SU-DHL-6 (cell line): Measurements from ENCODE around the gene OSM.

Source experiments
- H2AFZ ChIP-seq: fragments of 200-600 bp; sonication (generic); 2 replicates; pipeline ENCODE4 v1.6.1; 2014; ENCODE audit warnings: low read depth, mild to moderate bottlenecking, moderate library complexity, mixed read lengths, antibody characterized with exemption, low read length; ENCODE audit not compliant: severe bottlenecking
- H3F3A ChIP-seq: fragments of 200-600 bp; shearing (Covaris generic); 2 replicates; pipeline ENCODE4 v1.6.0; 2016; ENCODE audit warnings: antibody characterized with exemption, mild to moderate bottlenecking; ENCODE audit not compliant: insufficient read depth
- H3K27ac ChIP-seq: fragments of 200-600 bp; sonication (generic); 2 replicates; pipeline ENCODE4 v1.5.1; 2016; ENCODE audit warnings: low read depth, mild to moderate bottlenecking, low read length, moderate library complexity, mixed read lengths
- H3K27me3 ChIP-seq: fragments of 200-600 bp; sonication (generic), shearing (Covaris generic); 2 replicates; pipeline ENCODE4 v1.6.0; 2014; ENCODE audit warnings: mild to moderate bottlenecking, low read length
- H3K36me3 ChIP-seq: fragments of 200-600 bp; sonication (generic); 2 replicates; pipeline ENCODE4 v1.6.1; 2014; ENCODE audit warnings: mild to moderate bottlenecking, low read length, mixed read lengths
- H3K4me2 ChIP-seq: fragments of 300-600, 200-600 bp; shearing (Covaris generic), sonication (generic); 2 replicates; pipeline ENCODE4 v1.6.0; 2014; ENCODE audit warnings: low read length, low read depth, mild to moderate bottlenecking; ENCODE audit not compliant: poor library complexity, severe bottlenecking
- H3K4me3 ChIP-seq: fragments of 200-600 bp; sonication (generic); 2 replicates; pipeline ENCODE4 v1.5.1; 2014; ENCODE audit warnings: antibody characterized with exemption, low read length, mild to moderate bottlenecking, mixed read lengths; ENCODE audit not compliant: insufficient read depth, poor library complexity, severe bottlenecking
- H3K79me2 ChIP-seq: fragments of 200-600 bp; sonication (generic); 2 replicates; pipeline ENCODE4 v1.6.1; 2014; ENCODE audit warnings: mild to moderate bottlenecking, low read length, moderate library complexity; ENCODE audit not compliant: insufficient read depth
- H3K9ac ChIP-seq: fragments of 200-600 bp; sonication (generic); 2 replicates; pipeline ENCODE4 v1.7.0; 2014; ENCODE audit warnings: mild to moderate bottlenecking, low read length
- H3K9me2 ChIP-seq: fragments of 200-600 bp; sonication (generic); replicated peaks from 2 replicates; pipeline ENCODE4 v1.6.1; 2014; ENCODE audit warnings: low read length; ENCODE audit not compliant: insufficient read depth
- H3K9me3 ChIP-seq: fragments of 200-600 bp; sonication (generic); 2 replicates; pipeline ENCODE4 v1.6.1; 2014; ENCODE audit warnings: low read length, mixed read lengths; ENCODE audit not compliant: insufficient read depth
- H4K20me1 ChIP-seq: fragments of 200-600 bp; sonication (generic); 2 replicates; pipeline ENCODE4 v1.6.1; 2014; ENCODE audit warnings: low read depth, mild to moderate bottlenecking, antibody characterized with exemption, low read length, moderate library complexity, mixed read lengths
- EZH2phosphoT487 ChIP-seq: fragments of 200-600 bp; sonication (generic), shearing (Covaris generic); conservative IDR thresholded peaks from 2 replicates; pipeline ENCODE4 v1.6.1; 2018; ENCODE audit warnings: mild to moderate bottlenecking, antibody characterized with exemption, low read length, moderate library complexity, mixed read lengths
- TF ChIP-seq, protein P1 (sequence below): fragments of 200-600 bp; sonication (generic); IDR thresholded peaks from one replicate; pipeline ENCODE4 v1.5.1; 2017; ENCODE audit warnings: antibody characterized with exemption, mild to moderate bottlenecking, low read length, moderate library complexity; ENCODE audit not compliant: insufficient read depth, poor library complexity, severe bottlenecking

The OSM gene

DNA sequence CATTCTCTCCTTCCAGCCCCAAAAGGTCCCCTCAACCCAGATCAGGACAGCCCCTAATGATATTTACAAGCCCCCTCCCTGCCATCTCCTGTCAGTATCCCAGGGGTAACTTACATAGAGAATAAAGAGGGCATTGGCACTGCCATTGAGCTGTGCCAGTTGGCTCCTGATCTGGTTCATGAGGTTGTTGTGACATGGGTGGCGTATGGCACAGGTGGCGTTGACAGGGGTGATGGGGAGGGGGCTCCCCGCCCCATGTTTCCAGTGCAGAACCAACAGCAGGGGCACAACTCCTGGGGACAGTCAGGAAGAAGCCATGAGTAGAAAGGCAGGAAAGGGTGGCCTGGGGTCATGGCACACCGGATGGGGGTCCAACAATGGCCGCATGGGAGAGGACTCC lies 22.0 kb downstream of the OSM start:
- no peaks in the 10 kb centered on the region for H3K9me3 ChIP-seq
- no peaks in the 10 kb centered on the region for H3K27me3 ChIP-seq
- H3K79me2 ChIP-seq = no peaks in the 10 kb centered on the region
- no peaks in the 10 kb centered on the region for H3F3A ChIP-seq
- H3K9ac ChIP-seq = no peak overlapping the region
- TF ChIP-seq EZH2phosphoT487 = no peak
- H3K4me3 ChIP-seq = no peak overlapping the region
- H3K27ac ChIP-seq = no peak overlapping the region
- no peaks in the 10 kb centered on the region for H4K20me1 ChIP-seq
- no peak overlapping the region for H3K4me2 ChIP-seq
- no peaks in the 10 kb centered on the region for H3K9me2 ChIP-seq
- no peaks in the 10 kb centered on the region for H3K36me3 ChIP-seq
- no peak overlapping the region for H2AFZ ChIP-seq

DNA sequence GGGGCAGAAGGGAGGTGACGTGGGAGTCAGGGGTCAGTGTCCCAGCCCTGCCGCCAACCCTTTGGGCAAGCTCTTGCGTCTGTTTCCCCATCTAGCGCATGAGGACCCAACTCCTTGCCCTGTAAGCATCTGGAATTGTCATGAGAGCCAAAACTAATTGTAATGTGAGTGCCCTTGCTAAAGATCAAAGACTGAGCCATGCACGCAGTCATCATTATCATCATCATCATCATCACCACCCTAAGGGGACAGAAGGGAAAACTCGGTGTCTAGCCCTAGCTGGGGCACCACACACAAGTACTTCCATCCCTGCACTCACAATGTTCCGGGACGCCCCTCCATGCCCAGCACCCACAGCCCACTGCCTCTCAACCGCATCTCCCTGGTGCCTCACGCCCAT lies 22.6 kb downstream of the OSM start:
- Histone ChIP-seq H3K36me3 (no peaks in the 10 kb centered on the region), H3K9me3 (no peaks in the 10 kb centered on the region), H4K20me1 (no peaks in the 10 kb centered on the region), H3K4me2 (no peak overlapping the region), H3K9ac (no peak overlapping the region), H3K79me2 (no peaks in the 10 kb centered on the region), H3K4me3 (no peak overlapping the region), H3F3A (no peaks in the 10 kb centered on the region), H2AFZ (no peak overlapping the region), H3K9me2 (no peaks in the 10 kb centered on the region), H3K27ac (no peak overlapping the region), H3K27me3 (no peaks in the 10 kb centered on the region)
- TF ChIP-seq, protein P1, sequence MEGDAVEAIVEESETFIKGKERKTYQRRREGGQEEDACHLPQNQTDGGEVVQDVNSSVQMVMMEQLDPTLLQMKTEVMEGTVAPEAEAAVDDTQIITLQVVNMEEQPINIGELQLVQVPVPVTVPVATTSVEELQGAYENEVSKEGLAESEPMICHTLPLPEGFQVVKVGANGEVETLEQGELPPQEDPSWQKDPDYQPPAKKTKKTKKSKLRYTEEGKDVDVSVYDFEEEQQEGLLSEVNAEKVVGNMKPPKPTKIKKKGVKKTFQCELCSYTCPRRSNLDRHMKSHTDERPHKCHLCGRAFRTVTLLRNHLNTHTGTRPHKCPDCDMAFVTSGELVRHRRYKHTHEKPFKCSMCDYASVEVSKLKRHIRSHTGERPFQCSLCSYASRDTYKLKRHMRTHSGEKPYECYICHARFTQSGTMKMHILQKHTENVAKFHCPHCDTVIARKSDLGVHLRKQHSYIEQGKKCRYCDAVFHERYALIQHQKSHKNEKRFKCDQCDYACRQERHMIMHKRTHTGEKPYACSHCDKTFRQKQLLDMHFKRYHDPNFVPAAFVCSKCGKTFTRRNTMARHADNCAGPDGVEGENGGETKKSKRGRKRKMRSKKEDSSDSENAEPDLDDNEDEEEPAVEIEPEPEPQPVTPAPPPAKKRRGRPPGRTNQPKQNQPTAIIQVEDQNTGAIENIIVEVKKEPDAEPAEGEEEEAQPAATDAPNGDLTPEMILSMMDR = no peak
- no peak for TF ChIP-seq EZH2phosphoT487

DNA sequence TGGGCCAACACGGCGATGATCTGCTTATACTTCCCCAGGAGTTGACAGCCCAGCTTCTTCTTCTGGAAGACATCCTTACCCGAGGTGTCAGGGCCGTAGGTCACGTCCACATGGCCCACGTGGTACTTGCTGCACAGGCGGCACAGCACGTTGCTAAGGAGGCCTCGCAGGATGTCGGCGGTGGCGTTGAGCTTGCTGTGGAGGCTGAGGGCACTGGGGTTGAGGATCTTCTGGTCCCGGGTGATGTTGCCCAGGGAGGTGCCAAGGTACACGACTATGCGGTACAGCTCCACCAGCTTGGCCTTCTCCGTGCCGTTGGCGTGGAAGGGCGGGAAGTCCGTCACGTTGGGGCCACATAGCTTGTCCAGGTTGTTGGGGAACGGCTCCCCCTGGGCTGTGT lies 23.0 kb downstream of the OSM start:
- Histone ChIP-seq H2AFZ (no peak overlapping the region), H3K36me3 (no peaks in the 10 kb centered on the region), H3K4me2 (no peak overlapping the region), H3F3A (no peaks in the 10 kb centered on the region), H3K9ac (no peak overlapping the region), H3K4me3 (no peak overlapping the region), H3K79me2 (no peaks in the 10 kb centered on the region), H3K27me3 (no peaks in the 10 kb centered on the region), H4K20me1 (no peaks in the 10 kb centered on the region), H3K27ac (no peak overlapping the region), H3K9me2 (no peaks in the 10 kb centered on the region), H3K9me3 (no peaks in the 10 kb centered on the region)
- TF ChIP-seq EZH2phosphoT487 = no peak
- TF ChIP-seq, protein P1 = no peak

DNA sequence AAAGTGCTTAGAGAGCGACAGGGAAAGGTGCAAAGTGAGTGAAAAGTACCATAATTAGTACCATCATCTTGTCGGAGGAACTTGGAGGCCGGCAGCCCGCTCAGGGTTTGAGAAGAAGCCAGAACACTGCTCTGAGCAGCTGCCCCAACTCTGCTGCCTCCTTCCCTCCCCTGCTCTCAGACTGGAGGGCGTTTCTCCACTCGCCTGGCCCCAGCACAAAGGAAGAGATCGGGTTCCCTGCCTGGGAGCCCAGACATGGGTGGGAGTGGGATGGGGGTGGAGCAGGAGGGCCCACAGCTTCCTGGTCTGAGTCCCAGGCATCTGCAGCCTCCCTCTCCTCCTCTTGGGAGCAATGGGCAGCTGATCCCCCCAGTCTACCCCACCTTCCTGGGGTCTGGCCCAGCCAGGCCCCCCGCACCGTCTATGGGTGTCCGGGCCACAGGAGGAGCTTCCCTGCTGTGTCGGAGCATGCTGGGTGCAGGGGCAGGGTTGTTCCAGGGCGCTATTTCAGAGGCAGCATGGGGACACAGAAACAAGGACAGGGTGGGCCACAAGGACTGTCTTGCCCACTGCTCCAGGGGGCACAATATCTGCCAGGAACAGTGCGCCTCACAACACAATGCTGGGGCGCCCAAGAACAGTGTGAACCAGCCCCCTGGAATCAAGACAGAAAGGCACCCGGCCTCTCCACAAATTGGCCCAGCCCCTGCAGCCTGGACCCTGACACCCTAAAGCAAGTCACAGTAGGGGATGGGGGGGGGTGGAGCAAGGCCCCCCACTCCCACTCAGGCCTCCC lies 24.9 kb downstream of the OSM start:
- Histone ChIP-seq H3K27ac (no peak overlapping the region), H3F3A (no peaks in the 10 kb centered on the region), H3K79me2 (no peaks in the 10 kb centered on the region), H3K36me3 (no peaks in the 10 kb centered on the region), H2AFZ (no peak overlapping the region), H3K4me2 (no peak overlapping the region), H3K9me3 (no peaks in the 10 kb centered on the region), H3K4me3 (no peak overlapping the region), H3K9ac (no peak overlapping the region), H3K9me2 (no peaks in the 10 kb centered on the region), H4K20me1 (no peaks in the 10 kb centered on the region), H3K27me3 (no peaks in the 10 kb centered on the region)
- TF ChIP-seq, protein P1 = no peak
- no peak for TF ChIP-seq EZH2phosphoT487
